OCI-LY7 (cell line): ENCODE data around the gene HINT3.

ENCODE experiments used
- CTCF ChIP-seq: fragments of 200-600 bp; sonication (generic); conservative IDR thresholded peaks from 2 replicates; pipeline ENCODE4 v1.5.1; 2014; ENCODE audit warnings: mild to moderate bottlenecking, antibody characterized with exemption, low read length, moderate library complexity, mixed read lengths
- EZH2phosphoT487 ChIP-seq: fragments of 200-600 bp; sonication (generic); IDR thresholded peaks from 2 replicates; pipeline ENCODE4 v1.6.1; 2018; ENCODE audit warnings: low read depth, borderline replicate concordance, mild to moderate bottlenecking, mixed run types, antibody characterized with exemption, low read length, moderate library complexity, mixed read lengths

- TF ChIP-seq CTCF, result no peak
- TF ChIP-seq EZH2phosphoT487, result no peak
These were observed 38.3 kb upstream of the HINT3 start for GRCh38 chr6:125918230-125918629.
